ENCODE results near the gene CRYBB3. TPM values are rescaled to one million over a fixed set of nuclear protein-coding genes. Genes with fewer than 3 reads are reported as not detected.
"Not testable (repeated sequence)": the region's sequence is repeated elsewhere in the genome, so short reads cannot be mapped to it uniquely, and the experiment has no call there.

Gene CRYBB3
- total RNA-seq, 2 donors from 2014 or later: 0.80 TPM; not detected in 1

DNA sequence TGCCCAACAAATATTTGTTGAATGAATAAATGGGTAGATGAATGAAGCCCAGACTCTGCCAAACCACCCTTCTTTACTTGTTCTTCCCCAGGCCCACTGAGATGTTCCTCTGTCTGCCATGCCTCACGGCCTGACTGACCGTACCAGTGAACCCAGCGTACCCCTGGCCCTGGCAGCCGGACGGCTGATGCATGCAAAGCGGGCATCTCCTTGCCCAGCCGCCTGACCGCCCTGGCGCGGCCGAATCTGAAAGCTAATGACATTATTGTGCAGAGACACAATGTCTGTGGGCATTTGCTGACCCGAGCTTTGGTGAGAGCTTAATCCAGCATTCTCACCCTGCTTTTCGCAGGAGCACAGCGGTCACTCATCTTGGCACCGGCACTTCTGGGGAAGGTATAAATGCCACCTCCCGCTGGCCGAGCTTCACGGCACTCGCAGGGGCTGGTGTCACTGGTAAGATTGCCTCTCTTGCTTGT lies 19.6 kb downstream of the CRYBB3 start, which contains the start of gene CRYBB2:
Gene CRYBB2 (plus strand): TSS at position 429 of the 479 bp plus-strand sequence. CDS start 1,791 bp downstream, outside the sequence.
- H3K9me3 Mint-ChIP-seq: no peaks in the 10 kb centered on the region
- H3K27ac Mint-ChIP-seq: peak within 1 kb of the TSS in 1 of 2 donors; percentile 36
- DNase-seq (ENCODE audit: low spot score in 2 of 2) (no peak), ATAC-seq (no peak)
- no peaks in the 10 kb centered on the region for H3K36me3 Mint-ChIP-seq

- Mint-ChIP-seq H3K36me3 (no peaks in the 10 kb centered on the region), H3K9me3 (no peaks in the 10 kb centered on the region), H3K27ac (no peak overlapping the region)
- DNase-seq (ENCODE audit: low spot score in 2 of 2) (no peak), ATAC-seq (no peak)
Observed at GRCh38 chr22:25219948-25220442, 20.3 kb downstream of the CRYBB3 start.

DNA sequence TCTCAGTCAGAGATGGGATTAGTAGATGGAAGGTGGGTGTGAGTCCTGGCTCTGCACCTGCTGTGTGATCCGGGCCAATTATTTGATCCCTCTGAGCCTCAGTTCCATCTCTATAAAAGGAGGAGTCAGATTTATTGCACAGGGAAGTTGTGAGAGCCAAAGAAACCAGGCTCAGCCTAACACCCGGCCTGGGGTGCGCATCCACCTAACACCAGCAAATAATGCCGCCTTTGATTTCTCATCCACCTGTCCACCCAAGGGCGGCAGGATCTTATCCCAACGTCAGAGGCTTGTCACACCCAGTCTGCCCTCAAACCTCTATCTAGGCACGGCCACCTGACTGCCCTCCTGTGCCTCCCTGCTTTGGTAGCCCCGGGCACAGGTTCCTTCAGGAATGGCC lies 22.1 kb downstream of the CRYBB3 start:
- Mint-ChIP-seq H3K36me3 (no peaks in the 10 kb centered on the region), H3K9me3 (no peaks in the 10 kb centered on the region), H3K27ac (no peak overlapping the region)
- DNase-seq (ENCODE audit: low spot score in 2 of 2) (no peak), ATAC-seq (no peak)

GRCh38 chr22:25223269-25223850 lies 23.7 kb downstream of the CRYBB3 start:
- no peak for DNase-seq (ENCODE audit: low spot score in 2 of 2)
- ATAC-seq: no peak
- no peak overlapping the region for H3K27ac Mint-ChIP-seq
- H3K9me3 Mint-ChIP-seq: no peaks in the 10 kb centered on the region
- no peaks in the 10 kb centered on the region for H3K36me3 Mint-ChIP-seq

DNA sequence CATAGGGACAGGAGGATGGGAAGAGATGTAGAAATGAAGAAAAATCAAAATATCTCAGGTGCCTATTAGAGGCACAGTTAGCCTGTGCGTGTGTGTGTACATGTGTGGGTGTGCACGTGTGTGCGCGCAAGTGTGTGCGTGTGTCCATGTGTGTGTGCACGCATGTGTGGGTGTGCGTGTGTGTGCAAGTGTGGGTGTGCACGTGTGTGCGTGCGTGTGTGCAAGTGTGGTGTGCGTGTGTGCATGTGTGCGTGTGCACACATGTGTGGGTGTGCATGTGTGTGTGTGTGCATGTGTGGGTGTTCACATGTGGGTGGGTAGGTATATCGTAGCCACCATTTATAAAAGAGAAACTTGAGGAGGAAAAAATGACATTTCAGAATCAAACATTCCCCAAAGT lies 29.2 kb downstream of the CRYBB3 start:
- H3K36me3 Mint-ChIP-seq: no peaks in the 10 kb centered on the region
- no peak for ATAC-seq
- no peak overlapping the region for H3K27ac Mint-ChIP-seq
- no peaks in the 10 kb centered on the region for H3K9me3 Mint-ChIP-seq
- no peak for DNase-seq (ENCODE audit: low spot score in 2 of 2)

GRCh38 chr22:25230760-25231159 lies 31.1 kb downstream of the CRYBB3 start:
- not testable (repeated sequence) for H3K36me3 Mint-ChIP-seq; H3K27ac Mint-ChIP-seq; ATAC-seq; DNase-seq (ENCODE audit: low spot score in 2 of 2); H3K9me3 Mint-ChIP-seq

DNA sequence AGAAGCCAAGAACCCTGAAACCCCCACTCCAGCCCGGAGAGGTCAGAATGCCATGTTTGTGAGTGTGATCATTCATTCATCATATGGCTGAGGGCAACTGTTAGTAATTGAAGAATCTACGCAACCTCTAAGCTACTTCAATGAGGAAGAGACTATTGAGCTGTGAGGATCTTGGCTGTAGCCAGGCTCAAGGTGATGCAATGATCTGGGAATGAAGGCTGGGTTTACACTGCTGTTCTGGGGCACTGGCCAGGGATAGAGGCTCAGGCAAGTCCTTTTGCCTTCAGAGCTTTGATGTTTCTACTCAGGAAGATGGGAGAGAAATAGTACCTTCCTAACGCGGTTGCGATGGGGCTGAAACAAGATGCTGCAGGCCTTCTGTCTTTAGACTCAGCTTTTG lies 32.6 kb downstream of the CRYBB3 start:
- Mint-ChIP-seq H3K27ac (no peak overlapping the region), H3K9me3 (no peaks in the 10 kb centered on the region), H3K36me3 (no peaks in the 10 kb centered on the region)
- DNase-seq (ENCODE audit: low spot score in 2 of 2) (no peak), ATAC-seq (no peak)

DNA sequence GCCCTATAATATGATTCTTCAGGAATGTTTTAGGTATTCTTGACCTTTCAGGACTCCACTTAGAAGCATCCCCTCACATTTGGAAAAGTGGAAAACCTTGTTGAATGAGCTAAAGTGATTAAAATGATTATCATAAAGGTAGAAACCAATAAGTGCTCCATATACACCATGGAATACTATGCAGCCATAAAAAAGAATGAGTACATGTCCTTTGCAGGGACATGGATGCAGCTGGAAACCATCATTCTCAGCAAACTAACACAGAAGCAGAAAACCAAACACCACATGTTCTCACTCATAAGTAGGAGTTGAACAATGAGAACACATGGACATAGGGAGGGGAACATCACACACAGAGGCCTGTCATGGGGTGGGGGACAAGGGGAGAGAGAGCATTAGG lies 34.0 kb downstream of the CRYBB3 start:
- not testable (repeated sequence) for H3K9me3 Mint-ChIP-seq; H3K27ac Mint-ChIP-seq; DNase-seq (ENCODE audit: low spot score in 2 of 2); ATAC-seq; H3K36me3 Mint-ChIP-seq

DNA sequence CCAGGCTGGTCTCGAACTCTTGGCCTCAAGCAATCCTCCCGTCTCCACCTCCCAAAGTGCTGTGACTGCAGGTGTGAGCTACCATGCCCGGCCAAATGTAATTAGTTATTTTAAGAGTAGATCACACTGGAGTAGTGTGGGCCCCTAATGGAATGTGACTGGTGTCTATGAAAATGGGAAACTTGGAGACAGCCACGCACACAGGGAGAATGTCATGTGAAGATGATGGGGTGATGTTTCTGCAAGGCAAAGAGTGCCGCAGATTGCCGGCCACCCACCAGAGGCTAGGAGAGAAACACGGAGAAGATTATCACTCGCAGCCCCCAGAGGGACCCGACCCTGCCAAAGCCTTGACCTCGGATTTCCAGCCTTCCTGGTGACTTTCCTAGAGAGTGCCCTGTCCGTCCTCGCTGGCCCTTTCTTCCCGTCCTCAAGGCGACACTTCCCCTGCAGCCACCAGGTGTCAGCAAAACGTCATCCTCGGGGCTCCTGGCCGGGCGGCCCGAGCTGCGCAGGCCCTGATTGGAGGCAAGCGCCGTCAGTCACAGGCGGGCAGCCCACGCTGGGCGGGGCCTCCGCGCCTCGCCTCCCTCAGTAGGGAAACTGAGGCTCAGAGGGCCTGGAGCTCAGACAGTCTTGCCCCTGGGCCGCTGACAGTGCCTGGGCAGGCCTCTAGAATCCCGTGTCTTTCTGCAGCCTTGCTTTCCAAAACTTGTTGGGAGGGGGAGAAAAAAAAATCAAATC lies 36.1 kb downstream of the CRYBB3 start:
- H3K9me3 Mint-ChIP-seq: no peaks in the 10 kb centered on the region
- ATAC-seq (peak; percentile 97 to 99), DNase-seq (ENCODE audit: low spot score in 2 of 2) (peak; percentile 77 to 84)
- H3K27ac Mint-ChIP-seq: no peak overlapping the region
- H3K36me3 Mint-ChIP-seq: no peaks in the 10 kb centered on the region

DNA sequence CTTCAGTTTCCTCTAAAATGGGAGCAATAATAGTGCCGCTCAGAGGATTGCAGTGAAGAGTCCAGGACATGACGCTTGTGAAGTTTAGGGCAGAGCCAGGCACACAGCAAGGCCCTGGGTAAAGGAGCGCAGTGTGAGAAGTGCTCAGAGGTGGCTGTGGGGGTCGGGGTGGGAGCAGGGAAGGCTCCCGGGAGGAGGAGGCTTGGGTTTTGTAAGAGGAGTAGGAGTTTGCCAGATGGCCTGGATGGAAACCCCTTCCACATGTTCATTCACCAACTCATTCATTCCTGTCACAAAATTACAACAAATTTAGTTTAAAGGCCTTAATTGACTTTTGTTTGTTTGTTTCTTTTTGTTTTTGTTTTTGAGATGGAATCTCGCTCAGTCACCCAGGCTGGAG lies 36.8 kb downstream of the CRYBB3 start:
- ATAC-seq: no peak
- no peaks in the 10 kb centered on the region for H3K9me3 Mint-ChIP-seq
- H3K27ac Mint-ChIP-seq: no peak overlapping the region
- no peak for DNase-seq (ENCODE audit: low spot score in 2 of 2)
- H3K36me3 Mint-ChIP-seq: no peaks in the 10 kb centered on the region

GRCh38 chr22:25237503-25237902 lies 37.8 kb downstream of the CRYBB3 start:
- ATAC-seq: no peak
- no peak overlapping the region for H3K27ac Mint-ChIP-seq
- no peak for DNase-seq (ENCODE audit: low spot score in 2 of 2)
- no peaks in the 10 kb centered on the region for H3K9me3 Mint-ChIP-seq
- H3K36me3 Mint-ChIP-seq: no peaks in the 10 kb centered on the region

DNA sequence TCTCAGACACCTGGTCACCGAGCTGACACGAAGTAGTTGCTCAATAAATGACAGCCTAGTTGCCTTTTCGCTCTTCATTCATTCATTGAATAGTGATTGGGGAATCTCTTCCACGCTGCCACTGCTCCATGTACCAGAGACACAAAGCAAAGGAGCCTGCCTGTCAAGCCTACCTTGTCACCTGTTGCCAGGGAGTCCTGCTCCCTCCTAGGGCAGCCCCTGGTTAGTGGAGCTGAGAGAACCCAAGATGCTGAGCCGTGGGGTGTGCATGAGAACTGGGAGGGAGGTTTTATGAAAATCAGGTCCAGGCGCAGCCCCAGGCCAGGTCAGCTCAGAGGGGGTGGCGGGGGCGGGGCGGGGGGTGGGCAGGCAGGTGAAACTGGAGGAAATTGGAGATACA lies 38.4 kb downstream of the CRYBB3 start:
- not testable (repeated sequence) for DNase-seq (ENCODE audit: low spot score in 2 of 2); ATAC-seq; H3K27ac Mint-ChIP-seq; H3K9me3 Mint-ChIP-seq; H3K36me3 Mint-ChIP-seq

DNA sequence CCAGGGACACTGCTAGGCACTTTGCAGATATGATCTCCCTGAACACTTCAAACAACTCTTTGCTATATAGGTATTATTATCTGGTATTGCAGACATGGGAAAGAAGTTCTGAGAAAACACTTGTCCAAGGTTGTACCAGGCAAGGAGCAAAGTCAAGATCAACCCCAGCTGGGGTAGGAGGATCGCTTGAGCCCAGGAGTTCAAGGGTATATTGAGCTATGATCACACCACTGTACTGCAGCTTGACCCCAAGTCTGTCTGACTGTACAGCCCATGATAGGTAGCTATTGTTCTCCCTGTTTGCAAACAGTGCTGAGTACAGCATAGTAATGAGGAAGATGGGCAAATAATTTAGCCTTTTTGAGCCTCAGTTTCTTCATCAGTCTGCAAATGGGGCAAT lies 55.5 kb downstream of the CRYBB3 start:
- H3K27ac Mint-ChIP-seq: not testable (repeated sequence)

More for the DNA sequence above, 55.5 kb downstream of the CRYBB3 start:
- DNase-seq (ENCODE audit: low spot score in 2 of 2); ATAC-seq; H3K36me3 Mint-ChIP-seq; H3K9me3 Mint-ChIP-seq: not testable (repeated sequence)

Other genes starting within 250 kb of the CRYBB3 start
- gene KIAA1671, start 247.1 kb upstream of the CRYBB3 start, total RNA-seq: 10 to 100 TPM in 1 of 2 donors, 1 to 10 TPM in 1; 2.0 to 22.0 TPM
- gene CRYBB2, start 19.8 kb downstream of the CRYBB3 start, total RNA-seq: not detected